ENCODE data around the gene SENP7. TPM values are rescaled to one million over a fixed set of nuclear protein-coding genes. Genes with fewer than 3 reads are reported as not detected.

Gene SENP7
- total RNA-seq, 1 donor = 11.2 TPM

GRCh38 chr3:101466465-101467309 is 46.3 kb downstream of the SENP7 start:
- no peaks in the 10 kb centered on the region for H3K27me3 ChIP-seq (ENCODE audit: insufficient read depth, low read length)
- H3K4me3 ChIP-seq (ENCODE audit: insufficient read depth, low read length) = peak overlapping the region; percentile 49
- no peaks in the 10 kb centered on the region for H4K20me1 ChIP-seq (ENCODE audit: insufficient read depth, low read length)
- peak overlapping the region; percentile 59 for H2AFZ ChIP-seq (ENCODE audit: low read length)
- no peaks in the 10 kb centered on the region for H3K36me3 ChIP-seq (ENCODE audit: insufficient read depth, low read length)
- H3K4me2 ChIP-seq (ENCODE audit: insufficient read depth, low read length) = no peak overlapping the region
- H3K27ac ChIP-seq (ENCODE audit: low read depth, low read length) = no peak overlapping the region
- no peaks in the 10 kb centered on the region for H3K9me3 ChIP-seq (ENCODE audit: low read depth, low read length)
- TF ChIP-seq CTCF (IDR thresholded peaks at IDR 0.05; ENCODE audit: extremely low read depth, low read depth, low read length) = no peak
- H3K4me1 ChIP-seq (ENCODE audit: insufficient read depth, low read length) = no peaks in the 10 kb centered on the region
- DNase-seq (ENCODE audit: insufficient read length, low spot score, missing footprints) = no peak
- peaks cover 3% of the 10 kb centered on the region for H3K79me2 ChIP-seq (ENCODE audit: insufficient read depth, low read length)

- no peaks in the 10 kb centered on the region for H3K4me1 ChIP-seq (ENCODE audit: insufficient read depth, low read length)
- H3K27ac ChIP-seq (ENCODE audit: low read depth, low read length) = no peak overlapping the region
- H2AFZ ChIP-seq (ENCODE audit: low read length) = no peak overlapping the region
- DNase-seq (ENCODE audit: insufficient read length, low spot score, missing footprints) = no peak
- H3K4me3 ChIP-seq (ENCODE audit: insufficient read depth, low read length) = no peak overlapping the region
- H3K27me3 ChIP-seq (ENCODE audit: insufficient read depth, low read length) = no peaks in the 10 kb centered on the region
- H3K36me3 ChIP-seq (ENCODE audit: insufficient read depth, low read length) = no peaks in the 10 kb centered on the region
- H3K79me2 ChIP-seq (ENCODE audit: insufficient read depth, low read length) = peaks cover 3% of the 10 kb centered on the region
- no peak overlapping the region for H3K4me2 ChIP-seq (ENCODE audit: insufficient read depth, low read length)
- no peaks in the 10 kb centered on the region for H3K9me3 ChIP-seq (ENCODE audit: low read depth, low read length)
- TF ChIP-seq CTCF (IDR thresholded peaks at IDR 0.05; ENCODE audit: extremely low read depth, low read depth, low read length) = no peak
- no peaks in the 10 kb centered on the region for H4K20me1 ChIP-seq (ENCODE audit: insufficient read depth, low read length)
Measured at GRCh38 chr3:101464235-101464634, 48.8 kb downstream of the SENP7 start.

DNA sequence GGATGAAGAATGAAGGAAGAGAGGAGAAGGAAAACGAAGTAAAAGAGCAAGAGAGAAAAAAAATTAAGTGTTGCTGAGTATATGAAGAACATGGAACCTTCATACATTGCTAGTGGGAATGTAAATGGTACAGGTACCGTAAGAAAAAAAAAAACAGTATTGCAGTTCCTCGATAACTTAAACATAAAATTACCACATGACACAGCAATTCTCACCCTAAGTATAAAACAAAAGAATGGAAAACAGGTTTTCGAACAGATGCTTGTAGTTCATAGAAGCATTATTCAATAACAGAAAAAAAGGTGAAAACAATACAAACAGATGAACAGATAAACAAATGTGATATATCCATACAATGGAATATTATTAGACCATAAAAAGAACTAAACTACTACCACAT is 51.6 kb downstream of the SENP7 start:
- H3K27ac ChIP-seq (ENCODE audit: low read depth, low read length) = no peak overlapping the region
- H3K4me1 ChIP-seq (ENCODE audit: insufficient read depth, low read length) = no peaks in the 10 kb centered on the region
- H3K79me2 ChIP-seq (ENCODE audit: insufficient read depth, low read length) = peaks cover 3% of the 10 kb centered on the region
- no peaks in the 10 kb centered on the region for H3K27me3 ChIP-seq (ENCODE audit: insufficient read depth, low read length)
- H3K9me3 ChIP-seq (ENCODE audit: low read depth, low read length) = no peaks in the 10 kb centered on the region
- no peak for TF ChIP-seq CTCF (IDR thresholded peaks at IDR 0.05; ENCODE audit: extremely low read depth, low read depth, low read length)
- no peak overlapping the region for H3K4me3 ChIP-seq (ENCODE audit: insufficient read depth, low read length)
- DNase-seq (ENCODE audit: insufficient read length, low spot score, missing footprints) = no peak
- H2AFZ ChIP-seq (ENCODE audit: low read length) = no peak overlapping the region
- no peak overlapping the region for H3K4me2 ChIP-seq (ENCODE audit: insufficient read depth, low read length)
- H3K36me3 ChIP-seq (ENCODE audit: insufficient read depth, low read length) = no peaks in the 10 kb centered on the region
- no peaks in the 10 kb centered on the region for H4K20me1 ChIP-seq (ENCODE audit: insufficient read depth, low read length)

DNA sequence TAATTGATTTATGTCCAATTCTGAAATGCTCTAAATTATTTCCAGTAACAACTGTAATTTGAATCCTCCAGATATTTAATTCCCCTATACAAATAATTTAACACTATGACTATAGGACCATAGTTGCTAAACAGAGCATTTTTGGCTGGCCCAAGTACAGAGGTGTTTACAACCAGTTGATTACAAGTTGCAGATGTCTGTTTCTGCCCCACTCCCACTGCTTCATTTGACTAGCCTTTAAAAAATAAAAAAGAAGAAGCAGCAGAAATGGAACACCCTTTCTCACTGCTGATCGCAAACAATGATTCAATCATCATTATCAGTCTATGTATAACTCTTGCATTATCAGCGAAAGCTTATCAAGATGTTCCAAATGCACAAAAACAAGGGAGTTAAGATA is 54.6 kb downstream of the SENP7 start:
- Histone ChIP-seq H3K4me3 (ENCODE audit: insufficient read depth, low read length) (no peak overlapping the region), H2AFZ (ENCODE audit: low read length) (no peak overlapping the region), H4K20me1 (ENCODE audit: insufficient read depth, low read length) (no peaks in the 10 kb centered on the region), H3K4me2 (ENCODE audit: insufficient read depth, low read length) (no peak overlapping the region), H3K27ac (ENCODE audit: low read depth, low read length) (no peak overlapping the region), H3K79me2 (ENCODE audit: insufficient read depth, low read length) (no peaks in the 10 kb centered on the region), H3K9me3 (ENCODE audit: low read depth, low read length) (no peaks in the 10 kb centered on the region), H3K4me1 (ENCODE audit: insufficient read depth, low read length) (no peaks in the 10 kb centered on the region), H3K27me3 (ENCODE audit: insufficient read depth, low read length) (no peaks in the 10 kb centered on the region), H3K36me3 (ENCODE audit: insufficient read depth, low read length) (no peaks in the 10 kb centered on the region)
- TF ChIP-seq CTCF (IDR thresholded peaks at IDR 0.05; ENCODE audit: extremely low read depth, low read depth, low read length) = no peak
- DNase-seq (ENCODE audit: insufficient read length, low spot score, missing footprints) = no peak

All from osteoblast (primary cell).